ENCODE measurements around the gene CLSTN2.

GRCh38 chr3:140078940-140079339, 144.0 kb downstream of the CLSTN2 start:
- TF ChIP-seq, protein P1, sequence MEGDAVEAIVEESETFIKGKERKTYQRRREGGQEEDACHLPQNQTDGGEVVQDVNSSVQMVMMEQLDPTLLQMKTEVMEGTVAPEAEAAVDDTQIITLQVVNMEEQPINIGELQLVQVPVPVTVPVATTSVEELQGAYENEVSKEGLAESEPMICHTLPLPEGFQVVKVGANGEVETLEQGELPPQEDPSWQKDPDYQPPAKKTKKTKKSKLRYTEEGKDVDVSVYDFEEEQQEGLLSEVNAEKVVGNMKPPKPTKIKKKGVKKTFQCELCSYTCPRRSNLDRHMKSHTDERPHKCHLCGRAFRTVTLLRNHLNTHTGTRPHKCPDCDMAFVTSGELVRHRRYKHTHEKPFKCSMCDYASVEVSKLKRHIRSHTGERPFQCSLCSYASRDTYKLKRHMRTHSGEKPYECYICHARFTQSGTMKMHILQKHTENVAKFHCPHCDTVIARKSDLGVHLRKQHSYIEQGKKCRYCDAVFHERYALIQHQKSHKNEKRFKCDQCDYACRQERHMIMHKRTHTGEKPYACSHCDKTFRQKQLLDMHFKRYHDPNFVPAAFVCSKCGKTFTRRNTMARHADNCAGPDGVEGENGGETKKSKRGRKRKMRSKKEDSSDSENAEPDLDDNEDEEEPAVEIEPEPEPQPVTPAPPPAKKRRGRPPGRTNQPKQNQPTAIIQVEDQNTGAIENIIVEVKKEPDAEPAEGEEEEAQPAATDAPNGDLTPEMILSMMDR (conservative IDR thresholded peaks at IDR 0.05; ENCODE audit: low read depth, low read length): no peak
- TF ChIP-seq EZH2phosphoT487 (IDR thresholded peaks at IDR 0.05; ENCODE audit: borderline replicate concordance, low read length): no peak

Measured in PC-3 (cell line).